Esophagus muscularis mucosa (tissue), 4 donors: Measurements from ENCODE around the gene ATP9A.

Experiments
- EP300 ChIP-seq: sonication (generic); formaldehyde crosslinking; IDR thresholded peaks from one replicate; pipeline ENCODE4 v1.6.1; 2017; ENCODE audit warnings: antibody characterized with exemption
- POLR2A ChIP-seq: fragments of 450-650 bp; IDR thresholded peaks from one replicate; pipeline ENCODE4 v1.6.1; 2017; ENCODE audit warnings: antibody characterized with exemption, moderate library complexity, mild to moderate bottlenecking, low read depth
- POLR2AphosphoS5 ChIP-seq, 2 donors: sonication (generic); formaldehyde crosslinking; IDR thresholded peaks; one replicate each; pipeline ENCODE4 v1.6.1; 2017; ENCODE audit warnings: antibody characterized with exemption in 2 of 2
- TF ChIP-seq, protein P1 (sequence below), 3 experiments: fragments of 200-600 bp in 2 of 3; fragments of 450-650 bp in 1 of 3; sonication (generic) in 2 of 3; IDR thresholded peaks; one replicate each; pipeline ENCODE4 v1.5.1; 2017 to 2019; ENCODE audit warnings: antibody characterized with exemption in 3 of 3, mild to moderate bottlenecking in 2 of 3, moderate library complexity in 1 of 3

DNA sequence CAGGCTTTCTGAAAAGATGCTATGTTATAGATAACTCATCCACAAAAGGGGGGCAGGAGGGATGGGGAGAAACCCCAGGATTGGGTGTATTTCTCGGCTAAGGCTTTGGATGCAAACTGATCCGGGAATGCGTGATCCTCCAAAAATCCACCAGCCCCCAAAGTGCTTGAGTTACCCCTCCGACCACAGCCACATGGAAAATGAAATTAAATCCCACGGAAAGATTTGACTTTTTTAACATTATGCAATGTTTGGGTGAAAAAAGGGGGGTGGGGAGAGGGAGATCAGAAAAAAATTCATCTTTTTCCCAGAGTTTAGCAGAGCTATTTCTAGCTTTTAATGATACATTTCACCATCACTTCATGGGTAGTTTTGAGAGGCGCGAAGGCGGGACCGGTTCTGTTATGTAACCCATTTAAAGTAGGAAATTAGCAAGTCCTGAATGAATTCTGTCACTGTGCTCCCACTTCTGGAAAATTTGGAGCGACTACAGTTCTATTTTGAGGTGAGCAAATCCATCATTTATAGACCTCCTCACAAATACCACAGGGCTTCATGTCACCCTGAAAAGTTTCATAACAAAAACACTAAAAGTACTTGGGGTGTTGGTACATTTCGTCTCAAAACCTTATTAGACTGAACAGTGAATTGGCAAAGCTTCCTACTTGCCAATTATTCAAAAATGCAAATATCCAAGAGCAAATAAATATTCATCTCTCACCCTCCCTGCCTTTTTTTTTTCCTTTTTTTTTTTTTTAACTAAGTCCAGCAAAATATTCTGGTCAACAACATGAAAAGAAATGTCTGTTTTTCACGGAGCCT lies 173.7 kb downstream of the ATP9A start:
- TF ChIP-seq, protein P1, sequence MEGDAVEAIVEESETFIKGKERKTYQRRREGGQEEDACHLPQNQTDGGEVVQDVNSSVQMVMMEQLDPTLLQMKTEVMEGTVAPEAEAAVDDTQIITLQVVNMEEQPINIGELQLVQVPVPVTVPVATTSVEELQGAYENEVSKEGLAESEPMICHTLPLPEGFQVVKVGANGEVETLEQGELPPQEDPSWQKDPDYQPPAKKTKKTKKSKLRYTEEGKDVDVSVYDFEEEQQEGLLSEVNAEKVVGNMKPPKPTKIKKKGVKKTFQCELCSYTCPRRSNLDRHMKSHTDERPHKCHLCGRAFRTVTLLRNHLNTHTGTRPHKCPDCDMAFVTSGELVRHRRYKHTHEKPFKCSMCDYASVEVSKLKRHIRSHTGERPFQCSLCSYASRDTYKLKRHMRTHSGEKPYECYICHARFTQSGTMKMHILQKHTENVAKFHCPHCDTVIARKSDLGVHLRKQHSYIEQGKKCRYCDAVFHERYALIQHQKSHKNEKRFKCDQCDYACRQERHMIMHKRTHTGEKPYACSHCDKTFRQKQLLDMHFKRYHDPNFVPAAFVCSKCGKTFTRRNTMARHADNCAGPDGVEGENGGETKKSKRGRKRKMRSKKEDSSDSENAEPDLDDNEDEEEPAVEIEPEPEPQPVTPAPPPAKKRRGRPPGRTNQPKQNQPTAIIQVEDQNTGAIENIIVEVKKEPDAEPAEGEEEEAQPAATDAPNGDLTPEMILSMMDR (IDR thresholded peaks at IDR 0.05) = no peak
- TF ChIP-seq POLR2AphosphoS5 (IDR thresholded peaks at IDR 0.05) = no peak
- no peak for TF ChIP-seq POLR2A
- TF ChIP-seq EP300 = no peak
